GM19238 (cell line): ENCODE measurements around the gene CHIA.

Experiments used
- DNase-seq: peaks from one replicate; pipeline ENCODE4 v3.0.0; 2011; ENCODE audit warnings: low spot score; ENCODE audit not compliant: insufficient read length

Gene CHIA

DNA sequence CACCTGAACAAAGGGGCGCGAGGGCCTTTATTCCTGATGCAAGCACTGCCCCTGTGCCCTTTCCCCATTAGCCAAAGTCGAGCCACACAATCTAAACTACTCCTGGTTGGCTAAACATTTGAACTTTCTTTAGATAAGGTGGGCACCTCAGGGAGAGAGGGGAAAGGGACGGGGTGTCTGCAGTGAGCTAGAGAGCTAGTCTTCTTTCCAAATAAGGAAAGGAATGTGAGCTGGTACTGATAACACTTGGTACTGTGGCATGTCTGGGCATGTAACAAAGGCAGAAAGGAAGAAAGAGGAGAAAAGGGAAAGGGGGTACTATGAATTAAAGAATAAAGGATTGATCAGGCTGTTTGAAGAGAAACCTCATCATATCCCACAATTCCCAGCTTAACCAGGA, 74.0 kb downstream of the CHIA start:
- no peak for DNase-seq

DNA sequence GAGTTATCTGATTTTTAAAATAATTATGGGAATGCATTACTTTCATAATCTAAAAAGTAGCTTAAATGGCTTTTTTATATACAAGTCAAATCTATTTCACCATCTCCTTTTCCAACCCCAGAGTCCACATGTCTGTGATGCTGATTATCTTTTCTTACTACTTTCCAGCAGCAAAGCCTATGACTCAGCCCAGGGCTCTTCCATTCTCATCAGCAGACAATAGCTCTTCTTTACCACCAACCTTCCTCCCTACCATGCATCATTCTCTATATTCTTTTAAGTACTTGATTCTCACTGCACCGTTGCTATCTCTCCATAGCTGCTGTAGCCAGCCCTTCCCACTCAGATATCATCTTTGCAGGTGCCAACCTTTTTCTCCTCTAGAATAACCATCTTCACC, 75.6 kb downstream of the CHIA start:
- no peak for DNase-seq

DNA sequence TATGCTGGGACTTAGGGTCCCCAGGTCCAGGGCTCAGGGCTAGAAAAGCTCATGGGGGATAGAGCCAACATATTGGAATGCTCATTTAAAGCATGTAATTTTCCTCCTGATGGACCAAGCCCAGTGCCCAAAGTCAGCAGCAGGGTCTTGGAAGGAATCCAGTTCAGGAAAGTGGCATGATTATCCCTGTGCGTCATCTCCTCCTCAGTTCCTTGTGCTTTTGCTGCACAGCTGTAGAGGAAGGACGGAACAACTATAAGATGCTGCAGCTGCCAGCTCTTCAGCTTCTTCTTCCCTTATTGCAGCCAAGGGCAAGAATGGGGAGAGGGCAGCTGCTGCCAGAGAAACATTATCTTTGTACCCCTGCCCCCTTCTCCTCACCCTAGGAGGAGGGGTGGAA, 78.5 kb downstream of the CHIA start:
- DNase-seq: no peak

DNA sequence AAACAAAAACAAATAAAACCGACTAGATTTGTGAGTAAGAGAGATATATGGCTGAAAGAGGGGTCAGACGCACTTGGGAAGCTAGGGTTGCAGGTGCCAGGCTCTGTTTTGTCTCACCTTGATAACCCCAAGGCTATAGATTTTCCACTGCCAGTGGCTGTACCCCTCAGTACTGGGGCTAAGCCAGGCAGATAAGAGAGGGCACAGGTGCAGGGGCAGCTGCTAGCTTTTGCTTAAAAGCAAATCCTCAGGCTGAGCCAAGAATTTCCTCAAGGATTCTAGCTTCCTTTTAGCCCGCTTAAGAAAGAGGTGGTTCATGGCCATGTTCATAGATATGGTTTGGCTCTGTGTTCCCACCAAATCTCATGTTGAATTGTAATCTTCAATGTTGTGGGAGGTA, 79.0 kb downstream of the CHIA start:
- DNase-seq: no peak
